HepG2 (cell line): ENCODE data around the gene GLB1L. TPM values are rescaled to one million over a fixed set of nuclear protein-coding genes. Genes with fewer than 3 reads are reported as not detected.
A peak's percentile ranks its signal among the peaks of the same experiment; 100 is the strongest.

Experiments
- BHLHE40 ChIP-seq: IDR thresholded peaks from 2 replicates; pipeline ENCODE4 v1.6.1; 2011; ENCODE audit warnings: low read length, improper control_type of control experiment
- BRD4 ChIP-seq: sonication (generic); formaldehyde crosslinking; IDR thresholded peaks from 2 replicates; pipeline ENCODE4 v1.4.0; 2020; ENCODE audit warnings: missing genetic modification reagents
- CBX1 ChIP-seq: IDR thresholded peaks from one replicate; pipeline ENCODE4 v1.6.1; 2016; ENCODE audit warnings: antibody characterized with exemption, low read depth
- CBX2 ChIP-seq, 2 experiments: fragments of 200-600 bp in 1 of 2; sonication (generic); formaldehyde crosslinking in 1 of 2; IDR thresholded peaks; 2 replicates each; pipeline versions ENCODE4 v1.7.0 to v1.8.1; 2018 to 2022; ENCODE audit warnings: low read depth in 2 of 2, low read length in 1 of 2, mild to moderate bottlenecking in 1 of 2, missing genetic modification reagents in 1 of 2
- HNF4G ChIP-seq, 2 experiments: sonication (generic) in 1 of 2; formaldehyde crosslinking in 1 of 2; IDR thresholded peaks; 2 replicates each; pipeline versions ENCODE4 v1.4.0 to v1.6.1; 2011 to 2020; ENCODE audit warnings: borderline replicate concordance in 2 of 2, low read depth in 2 of 2, mild to moderate bottlenecking in 2 of 2, low read length in 1 of 2, missing genetic modification reagents in 1 of 2, moderate library complexity in 1 of 2
- HNRNPL ChIP-seq: fragments of 200-400 bp; formaldehyde crosslinking; IDR thresholded peaks from 2 replicates; pipeline ENCODE4 v1.6.1; 2017; ENCODE audit warnings: mild to moderate bottlenecking, low read depth, low read length
- KLF12 ChIP-seq: sonication (generic); formaldehyde crosslinking; IDR thresholded peaks from 2 replicates; pipeline ENCODE4 v1.4.0; 2020; ENCODE audit warnings: missing genetic modification reagents, borderline replicate concordance
- MAFF ChIP-seq: IDR thresholded peaks from 2 replicates; pipeline ENCODE4 v1.6.1; 2011; ENCODE audit warnings: low read depth, low read length, improper control_type of control experiment
- MIER3 ChIP-seq: IDR thresholded peaks from 2 replicates; pipeline ENCODE4 v1.6.1; 2016; ENCODE audit warnings: missing compliant biosample characterization, borderline replicate concordance
- PHF20 ChIP-seq: sonication (generic); formaldehyde crosslinking; IDR thresholded peaks from 2 replicates; pipeline ENCODE4 v1.5.0; 2020; ENCODE audit warnings: mild to moderate bottlenecking, missing genetic modification reagents
- PHF8 ChIP-seq: sonication (generic); formaldehyde crosslinking; IDR thresholded peaks from 2 replicates; pipeline ENCODE4 v1.5.0; 2020; ENCODE audit warnings: missing genetic modification reagents
- RFXAP ChIP-seq: sonication (generic); formaldehyde crosslinking; IDR thresholded peaks from 2 replicates; pipeline ENCODE4 v1.4.0; 2020; ENCODE audit warnings: missing genetic modification reagents, borderline replicate concordance
- ZFP36L1 ChIP-seq: sonication (generic); formaldehyde crosslinking; IDR thresholded peaks from 2 replicates; pipeline ENCODE4 v1.8.0; 2022; ENCODE audit warnings: mild to moderate bottlenecking, missing genetic modification reagents, moderate library complexity
- ZNF142 ChIP-seq: sonication (generic); formaldehyde crosslinking; IDR thresholded peaks from 2 replicates; pipeline ENCODE4 v1.4.0; 2020; ENCODE audit warnings: missing genetic modification reagents
- ZNF337 ChIP-seq: sonication (generic); formaldehyde crosslinking; IDR thresholded peaks from 2 replicates; pipeline ENCODE4 v1.5.1; 2020; ENCODE audit warnings: missing genetic modification reagents, low read depth, mild to moderate bottlenecking, borderline replicate concordance
- ZNF556 ChIP-seq: sonication (generic); formaldehyde crosslinking; IDR thresholded peaks from 2 replicates; pipeline ENCODE4 v1.4.0; 2020; ENCODE audit warnings: mild to moderate bottlenecking, missing genetic modification reagents, borderline replicate concordance
- ZNF589 ChIP-seq: sonication (generic); formaldehyde crosslinking; conservative IDR thresholded peaks from 2 replicates; pipeline ENCODE4 v1.8.0; 2022; ENCODE audit warnings: mild to moderate bottlenecking, moderate library complexity, missing genetic modification reagents
- ZNF75D ChIP-seq: sonication (generic); formaldehyde crosslinking; IDR thresholded peaks from 2 replicates; pipeline ENCODE4 v1.8.1; 2023; ENCODE audit warnings: missing genetic modification reagents, mild to moderate bottlenecking, borderline replicate concordance
- ZNF839 ChIP-seq: sonication (generic); formaldehyde crosslinking; IDR thresholded peaks from 2 replicates; pipeline ENCODE4 v1.4.0; 2020; ENCODE audit warnings: missing genetic modification reagents, mild to moderate bottlenecking, borderline replicate concordance
- polyA plus RNA-seq, 8 experiments: library from polyadenylated mRNA; depleted of rRNA in 3 of 8; stranded (reverse) in 7 of 8; unstranded in 1 of 8; fragments of >200 nt; fragmentation: Illumina TruSeq in 4 of 8; extraction: Trizol in 4 of 8; gene quantifications; 2 replicates each; pipeline versions ENCODE4 v1.2.1 to v1.2.3, GENCODE V29; 2011 to 2016; ENCODE audit warnings: low read depth in 4 of 8, missing spikeins in 1 of 8, mixed read lengths in 1 of 8; ENCODE audit not compliant: insufficient read depth in 1 of 8
- total RNA-seq, 5 experiments: library from RNA; depleted of rRNA; stranded (reverse); fragments of >200 nt; fragmentation: Illumina TruSeq; extraction: Trizol; gene quantifications; 2 replicates each; pipeline ENCODE4 v1.2.3, GENCODE V29; 2016; ENCODE audit warnings: low read depth in 1 of 5
- TF ChIP-seq, protein P1 (sequence below): sonication (generic); formaldehyde crosslinking; IDR thresholded peaks from 2 replicates; pipeline ENCODE4 v1.8.0; 2022; ENCODE audit warnings: low read depth, missing genetic modification reagents
- TF ChIP-seq, protein P2 (sequence below): sonication (generic); formaldehyde crosslinking; IDR thresholded peaks from 2 replicates; pipeline ENCODE4 v1.4.0; 2020; ENCODE audit warnings: missing genetic modification reagents

The GLB1L gene
- total and polyA plus RNA-seq, 2 of the 13 experiments (the other 11 are each of a cell fraction or from before 2014, with no cell fraction given), result 6.8 to 7.3 TPM

GRCh38 chr2:219245148-219245898 is at the start of gene GLB1L, which contains the start of gene STK16 (continued):
- peak; percentile 63 for TF ChIP-seq ZNF142 (CRISPR knock-in tag)
- peak; percentile 99 for TF ChIP-seq PHF20 (CRISPR knock-in tag)
- TF ChIP-seq ZNF337 (CRISPR knock-in tag), result peak; percentile 98
- TF ChIP-seq ZNF589 (CRISPR knock-in tag), result no peak
- TF ChIP-seq, protein P1, sequence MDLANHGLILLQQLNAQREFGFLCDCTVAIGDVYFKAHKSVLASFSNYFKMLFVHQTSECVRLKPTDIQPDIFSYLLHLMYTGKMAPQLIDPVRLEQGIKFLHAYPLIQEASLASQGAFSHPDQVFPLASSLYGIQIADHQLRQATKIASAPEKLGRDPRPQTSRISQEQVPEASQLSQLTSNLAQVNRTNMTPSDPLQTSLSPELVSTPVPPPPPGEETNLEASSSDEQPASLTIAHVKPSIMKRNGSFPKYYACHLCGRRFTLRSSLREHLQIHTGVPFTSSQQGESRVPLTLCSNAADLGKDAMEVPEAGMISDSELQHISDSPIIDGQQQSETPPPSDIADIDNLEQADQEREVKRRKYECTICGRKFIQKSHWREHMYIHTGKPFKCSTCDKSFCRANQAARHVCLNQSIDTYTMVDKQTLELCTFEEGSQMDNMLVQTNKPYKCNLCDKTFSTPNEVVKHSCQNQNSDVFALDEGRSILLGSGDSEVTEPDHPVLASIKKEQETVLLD (CRISPR knock-in tag), result peak; percentile 70; the same call in 1 of the 2 replicates
- peak; percentile 99; the same call in 1 of the 2 replicates for TF ChIP-seq ZNF839 (CRISPR knock-in tag)
- peak; percentile 36 for TF ChIP-seq CBX1
- no peak; the same call in 1 of the 2 replicates for TF ChIP-seq ZFP36L1 (CRISPR knock-in tag)
- peak; percentile 100 for TF ChIP-seq PHF8 (CRISPR knock-in tag)
- TF ChIP-seq BRD4 (CRISPR knock-in tag), result peak; percentile 97
- TF ChIP-seq HNF4G (IDR thresholded peaks at IDR 0.05; ENCODE audit: borderline replicate concordance, low read depth, low read length), result no peak
- TF ChIP-seq HNF4G (CRISPR knock-in tag; IDR thresholded peaks at IDR 0.05; ENCODE audit: borderline replicate concordance, low read depth), result peak; percentile 59; the same call in 1 of the 2 replicates
- TF ChIP-seq MIER3, result peak; percentile 85; the same call in 1 of the 2 replicates
- peak; percentile 93 for TF ChIP-seq ZNF556 (CRISPR knock-in tag)
- 0 out of 2 replicates have a peak, but pooled peaks have one; percentile 38 for TF ChIP-seq MAFF
- TF ChIP-seq BHLHE40, result peak; percentile 51; the same call in 1 of the 2 replicates
- peak; percentile 75; the same call in 1 of the 2 replicates for TF ChIP-seq HNRNPL
- TF ChIP-seq CBX2 (IDR thresholded peaks at IDR 0.05; ENCODE audit: low read depth, low read length), result no peak
- TF ChIP-seq CBX2 (CRISPR knock-in tag; IDR thresholded peaks at IDR 0.05; ENCODE audit: low read depth), result peak; percentile 90; the same call in 1 of the 2 replicates
- no peak for TF ChIP-seq ZNF75D (CRISPR knock-in tag)
- TF ChIP-seq, protein P2, sequence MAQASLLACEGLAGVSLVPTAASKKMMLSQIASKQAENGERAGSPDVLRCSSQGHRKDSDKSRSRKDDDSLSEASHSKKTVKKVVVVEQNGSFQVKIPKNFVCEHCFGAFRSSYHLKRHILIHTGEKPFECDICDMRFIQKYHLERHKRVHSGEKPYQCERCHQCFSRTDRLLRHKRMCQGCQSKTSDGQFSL (CRISPR knock-in tag), result peak; percentile 81
- peak; percentile 79 for TF ChIP-seq KLF12 (CRISPR knock-in tag)
- peak; percentile 83; the same call in 1 of the 2 replicates for TF ChIP-seq RFXAP (CRISPR knock-in tag)
